Measurements from ENCODE around the gene CYTH4. TPM values are rescaled to one million over a fixed set of nuclear protein-coding genes. Genes with fewer than 3 reads are reported as not detected.

CYTH4 gene
- total and polyA plus RNA-seq, 9 donors, result 2.4 to 14.5 (median 6.2) TPM

DNA sequence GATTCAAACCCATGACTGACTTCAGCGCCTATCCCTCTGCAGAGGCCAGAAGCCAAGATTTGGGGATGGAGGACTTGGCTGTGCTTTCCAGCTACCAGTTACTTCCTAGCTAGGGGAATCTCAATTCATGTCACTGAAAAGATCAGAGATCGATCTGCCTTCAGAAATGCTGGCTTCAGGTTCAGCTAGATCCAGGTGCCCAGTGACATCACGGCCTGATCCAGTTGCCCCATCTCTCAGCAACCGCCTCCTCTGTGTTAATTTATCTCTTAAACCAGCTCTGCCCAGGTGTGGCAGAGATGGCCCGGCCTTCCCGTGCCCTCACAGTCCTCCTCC lies 24.2 kb downstream of the CYTH4 start:
- no peak for DNase-seq
- H3K36me3 ChIP-seq, result no peaks in the 10 kb centered on the region
- H3K4me1 ChIP-seq (ENCODE audit: insufficient read depth), result peaks cover 3% of the 10 kb centered on the region
- H3K27ac ChIP-seq, result no peak overlapping the region
- 77 to 85% (median 77%) methylated on average over 6 of the region's 6 CpGs for WGBS, 3 donors
- H3K4me3 ChIP-seq, result no peak overlapping the region
- H3K9me3 ChIP-seq, result no peaks in the 10 kb centered on the region
- intact Hi-C loops (cut with DNase I), result no loop called here
- no peaks in the 10 kb centered on the region for H3K27me3 ChIP-seq
- TF ChIP-seq, protein P1, sequence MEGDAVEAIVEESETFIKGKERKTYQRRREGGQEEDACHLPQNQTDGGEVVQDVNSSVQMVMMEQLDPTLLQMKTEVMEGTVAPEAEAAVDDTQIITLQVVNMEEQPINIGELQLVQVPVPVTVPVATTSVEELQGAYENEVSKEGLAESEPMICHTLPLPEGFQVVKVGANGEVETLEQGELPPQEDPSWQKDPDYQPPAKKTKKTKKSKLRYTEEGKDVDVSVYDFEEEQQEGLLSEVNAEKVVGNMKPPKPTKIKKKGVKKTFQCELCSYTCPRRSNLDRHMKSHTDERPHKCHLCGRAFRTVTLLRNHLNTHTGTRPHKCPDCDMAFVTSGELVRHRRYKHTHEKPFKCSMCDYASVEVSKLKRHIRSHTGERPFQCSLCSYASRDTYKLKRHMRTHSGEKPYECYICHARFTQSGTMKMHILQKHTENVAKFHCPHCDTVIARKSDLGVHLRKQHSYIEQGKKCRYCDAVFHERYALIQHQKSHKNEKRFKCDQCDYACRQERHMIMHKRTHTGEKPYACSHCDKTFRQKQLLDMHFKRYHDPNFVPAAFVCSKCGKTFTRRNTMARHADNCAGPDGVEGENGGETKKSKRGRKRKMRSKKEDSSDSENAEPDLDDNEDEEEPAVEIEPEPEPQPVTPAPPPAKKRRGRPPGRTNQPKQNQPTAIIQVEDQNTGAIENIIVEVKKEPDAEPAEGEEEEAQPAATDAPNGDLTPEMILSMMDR (IDR thresholded peaks at IDR 0.05), result no peak
- TF ChIP-seq EP300 (IDR thresholded peaks at IDR 0.05), result no peak
- no peak for TF ChIP-seq POLR2A (IDR thresholded peaks at IDR 0.05)

DNA sequence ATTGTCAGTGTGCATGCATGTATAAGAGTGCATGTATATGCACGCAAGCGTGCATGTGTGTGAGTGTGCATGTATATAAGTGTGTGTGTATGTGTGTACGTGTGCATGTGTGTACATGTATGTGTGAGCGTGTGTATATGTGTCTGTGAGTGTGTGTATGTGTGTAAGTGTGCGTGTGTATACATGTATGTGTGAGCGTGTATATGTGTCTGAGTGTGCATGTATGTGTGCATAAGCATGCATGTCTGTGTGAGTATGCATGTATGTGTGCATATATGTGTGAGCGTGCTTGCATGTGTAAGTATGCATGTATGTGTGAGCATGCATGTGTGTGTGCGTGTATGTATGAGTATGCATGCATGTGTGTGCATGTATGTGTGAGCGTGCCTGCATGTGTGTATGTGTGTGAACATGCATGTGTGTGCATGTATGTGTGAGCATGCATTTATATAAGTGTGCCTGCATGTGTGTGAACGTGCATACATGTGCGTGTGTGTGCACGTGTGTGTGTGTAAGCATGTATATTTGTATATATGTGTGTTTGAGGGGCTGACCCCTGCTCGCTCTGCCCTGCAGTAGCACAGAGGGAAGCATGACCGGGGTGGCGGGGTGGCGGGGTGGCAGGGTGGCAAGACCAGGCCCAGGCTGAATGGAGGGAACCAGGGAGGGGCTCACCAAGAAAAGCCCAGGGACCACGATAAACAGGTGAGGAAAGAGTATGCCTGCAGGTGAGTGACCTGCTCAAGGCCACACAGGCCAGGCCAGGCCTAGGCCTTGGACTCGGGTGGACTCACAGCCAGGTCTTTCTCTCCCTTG lies 26.3 kb downstream of the CYTH4 start:
- H3K27ac ChIP-seq, result no peak overlapping the region
- TF ChIP-seq, protein P1 (IDR thresholded peaks at IDR 0.05), result no peak
- TF ChIP-seq POLR2A (IDR thresholded peaks at IDR 0.05) (no peak), EP300 (IDR thresholded peaks at IDR 0.05) (no peak)
- WGBS, 3 donors, result 85 to 89% (median 87%) methylated on average over 18 of the region's 18 CpGs
- no peaks in the 10 kb centered on the region for H3K27me3 ChIP-seq
- intact Hi-C loops (cut with DNase I), result no loop called here
- H3K9me3 ChIP-seq, result no peaks in the 10 kb centered on the region
- no peak for DNase-seq
- H3K4me3 ChIP-seq, result no peak overlapping the region
- H3K36me3 ChIP-seq, result no peaks in the 10 kb centered on the region
- peaks cover 3% of the 10 kb centered on the region for H3K4me1 ChIP-seq (ENCODE audit: insufficient read depth)

DNA sequence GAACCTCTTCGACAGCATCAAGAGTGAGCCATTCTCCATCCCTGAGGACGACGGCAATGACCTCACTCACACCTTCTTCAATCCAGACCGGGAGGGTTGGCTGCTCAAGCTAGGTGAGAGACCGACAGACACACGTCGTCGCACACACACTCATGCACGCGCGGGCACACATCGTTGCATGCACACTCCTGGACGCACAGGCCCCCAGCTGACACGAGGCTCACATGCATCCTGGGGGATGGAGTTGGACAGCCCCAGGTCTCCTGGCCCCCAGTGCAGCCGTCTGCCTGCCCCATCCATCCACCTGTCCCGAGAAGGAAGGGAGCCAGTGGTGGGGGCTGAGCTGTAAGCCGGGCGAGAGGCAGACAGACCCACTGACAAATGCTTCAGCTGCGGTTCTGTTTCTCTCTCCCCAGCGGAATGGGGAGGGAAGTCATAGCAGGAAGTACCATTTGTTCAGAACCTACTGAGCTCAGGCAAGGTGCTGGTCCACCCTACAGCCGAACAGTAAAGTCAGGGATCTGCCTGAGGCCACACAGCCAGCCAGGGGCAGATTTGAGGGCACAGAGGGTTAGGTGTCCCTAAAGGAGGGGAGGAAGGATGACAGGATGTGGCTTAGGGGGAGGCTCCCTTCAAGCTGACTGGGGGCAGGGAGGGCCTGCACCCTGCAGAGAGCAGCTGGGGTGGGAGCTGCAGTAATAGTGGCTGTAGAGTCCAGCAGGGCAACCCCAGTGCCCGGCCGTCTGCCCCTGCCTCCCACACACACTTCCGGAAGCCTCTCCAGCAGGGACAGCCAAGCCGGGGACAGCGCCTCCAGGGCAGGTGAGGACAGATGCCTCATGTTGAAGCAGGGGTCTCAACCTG lies 27.1 kb downstream of the CYTH4 start:
- peaks cover 3% of the 10 kb centered on the region for H3K4me1 ChIP-seq (ENCODE audit: insufficient read depth)
- no peaks in the 10 kb centered on the region for H3K9me3 ChIP-seq
- H3K27me3 ChIP-seq, result no peaks in the 10 kb centered on the region
- WGBS, 3 donors, result 72 to 81% (median 79%) methylated on average over 19 to 26 of the region's 26 CpGs
- H3K36me3 ChIP-seq, result no peaks in the 10 kb centered on the region
- TF ChIP-seq POLR2A (IDR thresholded peaks at IDR 0.05) (no peak), EP300 (IDR thresholded peaks at IDR 0.05) (no peak)
- TF ChIP-seq, protein P1 (IDR thresholded peaks at IDR 0.05), result no peak
- intact Hi-C loops (cut with DNase I), result loop anchor here in 3 of 4 donors (10.0 kb wide), 4 partner anchors 115 to 1155 kb away; partner anchors contain the start of genes ELFN2 (in 1 of the 3), LGALS2 (in 1 of the 3) and MFNG (in 1 of the 3)
- no peak overlapping the region for H3K4me3 ChIP-seq
- no peak overlapping the region for H3K27ac ChIP-seq
- no peak for DNase-seq

DNA sequence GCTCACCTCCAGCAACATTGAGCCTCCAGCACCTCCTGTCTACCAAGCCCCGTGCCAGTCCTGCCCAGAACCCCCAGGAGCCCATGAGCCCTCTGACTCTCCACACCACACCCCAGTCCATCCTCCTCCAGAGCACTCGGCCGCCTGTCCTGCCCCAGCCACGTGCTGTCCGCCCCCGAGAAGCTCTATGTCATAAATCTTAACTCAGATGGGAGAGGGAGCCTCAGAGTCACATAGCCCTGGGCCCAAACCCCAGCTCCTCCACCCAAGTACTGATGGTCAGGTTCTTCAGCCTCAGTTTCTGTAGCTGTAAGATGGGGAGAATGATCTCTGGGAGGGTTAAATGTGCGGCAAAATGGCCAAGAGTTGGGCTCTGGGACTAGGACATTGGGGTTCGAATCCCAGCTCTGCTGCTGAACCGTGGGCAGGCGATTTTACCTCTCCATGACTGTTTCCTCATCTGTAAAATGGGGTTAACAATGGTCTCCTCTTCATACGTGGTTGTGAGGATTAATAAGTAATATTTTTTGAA lies 27.8 kb downstream of the CYTH4 start:
- intact Hi-C loops (cut with DNase I), result loop anchor here in 3 of 4 donors (10.0 kb wide), 4 partner anchors 115 to 1155 kb away; partner anchors contain the start of genes ELFN2 (in 1 of the 3), LGALS2 (in 1 of the 3) and MFNG (in 1 of the 3)
- no peak for DNase-seq
- TF ChIP-seq EP300 (IDR thresholded peaks at IDR 0.05) (no peak), POLR2A (IDR thresholded peaks at IDR 0.05) (no peak)
- TF ChIP-seq, protein P1 (IDR thresholded peaks at IDR 0.05), result no peak
- WGBS, 3 donors, result 50 to 58% (median 55%) methylated on average over 11 of the region's 11 CpGs
- no peaks in the 10 kb centered on the region for H3K9me3 ChIP-seq
- H3K27ac ChIP-seq, result no peak overlapping the region
- peaks cover 3% of the 10 kb centered on the region for H3K4me1 ChIP-seq (ENCODE audit: insufficient read depth)
- H3K36me3 ChIP-seq, result no peaks in the 10 kb centered on the region
- H3K27me3 ChIP-seq, result no peaks in the 10 kb centered on the region
- no peak overlapping the region for H3K4me3 ChIP-seq

Measured in ovary (tissue), 9 donors.